ENCODE data around the gene UPF2.

UPF2 gene

DNA sequence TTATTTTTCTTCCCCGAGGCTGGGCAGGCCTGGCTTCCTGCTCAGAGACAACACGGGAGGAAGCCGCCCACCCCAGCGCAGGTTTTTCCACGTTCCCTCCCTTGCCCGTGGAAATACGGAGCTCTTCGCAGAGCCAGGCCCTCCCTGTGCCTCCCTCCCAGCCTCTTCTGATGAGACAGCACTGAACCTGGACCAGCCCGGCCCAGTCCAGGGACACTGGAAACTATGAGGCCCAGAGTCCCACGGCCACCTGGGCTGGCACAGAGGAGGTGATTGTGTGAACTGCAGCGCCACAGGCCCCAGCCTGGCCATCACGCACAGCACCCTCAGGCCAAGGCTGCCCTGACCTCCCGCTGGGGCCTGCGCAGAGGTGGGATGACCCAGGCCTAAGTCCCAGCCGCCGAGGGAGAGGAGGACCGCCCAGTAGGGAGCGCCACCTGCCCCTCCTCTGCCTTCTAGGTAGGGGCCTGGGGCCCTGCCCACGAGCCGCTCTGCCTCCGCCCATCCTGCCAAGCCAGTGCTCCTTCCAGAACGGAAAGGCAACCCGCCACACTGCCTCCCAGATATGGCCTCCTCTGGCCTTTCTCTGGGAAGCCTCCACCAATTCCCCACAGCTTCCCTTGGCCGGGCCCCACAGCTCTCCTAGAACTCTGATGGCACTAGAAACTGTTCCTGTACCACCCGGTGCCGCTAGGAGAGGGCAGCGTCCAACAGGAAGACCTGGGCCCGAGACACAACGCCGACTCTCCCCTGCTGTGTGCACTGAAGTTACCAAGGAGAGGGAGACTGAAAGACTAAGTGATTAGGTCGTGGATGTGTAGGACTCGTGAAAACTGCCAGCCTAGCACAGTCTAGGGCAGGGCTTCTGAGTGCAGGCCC lies 162.2 kb downstream of the UPF2 start:
- no peak for DNase-seq

DNA sequence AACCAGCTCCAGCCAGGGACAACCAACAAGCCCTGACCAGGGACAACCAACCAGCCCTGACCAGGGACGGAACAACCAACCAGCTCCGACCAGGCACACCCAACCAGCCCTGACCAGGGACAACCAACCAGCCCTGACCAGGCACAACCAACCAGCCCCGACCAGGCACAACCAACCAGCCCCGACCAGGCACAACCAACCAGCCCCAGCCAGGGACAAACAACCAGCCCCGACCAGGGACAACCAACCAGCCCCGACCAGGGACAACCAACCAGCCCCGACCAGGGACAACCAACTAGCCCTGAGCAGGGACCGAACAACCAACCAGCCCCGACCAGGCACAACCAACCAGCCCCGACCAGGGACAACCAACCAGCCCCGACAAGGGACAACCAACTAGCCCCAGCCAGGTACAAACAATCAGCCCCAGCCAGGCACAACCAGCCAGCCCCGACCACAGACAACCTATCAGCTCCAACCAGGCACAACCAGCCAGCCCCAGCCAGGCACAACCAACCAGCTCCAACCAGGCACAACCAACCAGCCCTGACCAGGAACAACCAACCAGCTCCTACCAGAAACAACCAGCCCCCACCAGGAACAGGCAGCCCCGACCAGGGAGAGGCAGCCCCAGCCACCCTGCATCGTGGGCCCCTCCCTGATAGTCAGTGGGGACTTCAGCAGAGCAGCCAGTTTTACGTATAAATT lies 163.1 kb downstream of the UPF2 start:
- no peak for DNase-seq

DNA sequence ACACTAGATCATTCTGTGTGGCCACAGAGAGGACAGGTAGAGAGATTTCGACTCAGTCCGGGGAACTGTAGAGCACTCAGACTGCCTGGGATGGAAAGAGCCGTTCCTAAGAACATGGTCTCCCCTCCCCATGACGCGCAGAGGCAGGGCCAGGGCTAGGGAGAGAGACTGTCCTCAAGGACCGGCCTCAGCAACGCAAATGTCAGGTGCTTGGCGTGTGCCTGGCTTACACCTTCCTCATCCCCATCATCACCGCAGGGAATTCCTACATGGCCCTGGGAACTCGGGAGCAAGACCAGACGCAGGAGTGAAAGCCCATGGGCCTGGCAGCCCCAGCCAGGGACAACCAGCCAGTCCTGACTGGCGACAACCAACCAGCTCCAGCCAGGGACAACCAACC lies 163.8 kb downstream of the UPF2 start:
- DNase-seq: no peak

DNA sequence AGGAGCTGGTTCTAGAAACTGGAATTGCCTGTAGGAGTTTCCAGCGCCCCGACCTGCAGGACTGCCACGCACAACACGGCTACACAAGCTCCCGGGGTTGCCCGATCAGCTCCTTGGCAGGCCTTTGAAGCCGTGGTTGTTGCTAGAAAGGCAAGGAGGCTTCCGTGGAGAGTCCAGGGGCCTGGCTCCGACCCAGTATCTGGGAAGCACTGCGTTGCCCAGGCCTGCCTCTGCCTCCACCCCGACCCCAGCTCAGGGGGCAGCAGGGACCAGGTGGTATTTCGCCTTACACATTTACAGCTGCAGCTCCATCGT lies 165.1 kb downstream of the UPF2 start:
- DNase-seq: no peak

DNA sequence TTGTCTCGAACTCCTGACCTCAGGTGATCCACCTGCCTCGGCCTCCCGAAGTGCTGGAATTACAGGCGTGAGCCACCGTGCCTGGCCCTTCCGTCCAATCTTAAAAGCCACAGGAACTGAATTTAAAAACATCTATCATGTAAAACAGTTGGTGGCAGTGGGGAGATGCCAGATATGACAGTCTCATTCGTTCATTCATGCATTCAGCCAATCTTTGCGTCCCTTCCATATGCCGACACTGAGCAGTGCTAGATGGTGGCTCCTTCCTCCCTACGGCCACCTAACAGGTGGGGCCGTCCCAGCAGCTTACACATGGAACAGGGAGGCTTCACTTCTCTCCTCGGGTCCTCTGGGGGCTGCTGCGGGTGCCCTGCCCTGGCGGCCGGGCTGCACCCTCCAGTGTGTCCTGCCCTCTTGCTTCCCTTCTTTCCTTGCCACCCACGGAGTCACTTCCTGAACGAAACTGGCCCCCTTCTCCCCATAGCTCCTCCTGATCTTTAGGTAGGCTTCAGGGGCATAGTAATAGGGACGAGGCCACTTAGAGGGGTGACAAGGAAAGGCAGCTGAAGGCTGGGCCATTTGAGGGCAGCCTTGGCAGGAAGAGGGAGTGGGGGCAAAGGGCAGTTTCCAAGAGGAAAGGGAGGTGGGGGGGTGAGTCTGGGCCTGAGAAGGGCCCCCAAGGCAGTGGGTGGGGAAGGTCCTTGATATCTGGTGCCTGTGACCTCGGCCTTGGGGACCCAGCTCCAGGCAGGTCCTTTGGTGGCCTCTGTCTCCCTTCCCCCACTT lies 165.6 kb downstream of the UPF2 start:
- no peak for DNase-seq

DNA sequence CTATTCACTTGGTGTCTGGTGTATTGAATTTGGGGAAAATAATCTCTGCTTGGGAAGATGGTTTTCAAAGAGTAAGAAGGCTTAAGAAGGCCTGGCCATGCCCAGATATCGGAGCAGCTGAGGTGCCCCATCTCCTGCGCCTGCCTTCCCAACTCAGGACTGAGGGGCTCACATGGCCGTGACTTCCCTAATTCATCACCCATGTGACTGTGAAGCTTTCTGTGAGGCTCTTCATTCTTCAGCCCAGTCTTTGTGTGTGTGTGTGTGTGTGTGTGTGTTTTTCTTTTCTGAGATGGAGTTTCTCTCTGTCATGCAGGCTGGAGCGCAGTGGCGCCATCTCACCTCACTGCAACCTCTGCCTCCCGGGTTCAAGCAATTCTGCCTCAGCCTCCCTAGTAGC lies 166.3 kb downstream of the UPF2 start:
- DNase-seq: no peak

DNA sequence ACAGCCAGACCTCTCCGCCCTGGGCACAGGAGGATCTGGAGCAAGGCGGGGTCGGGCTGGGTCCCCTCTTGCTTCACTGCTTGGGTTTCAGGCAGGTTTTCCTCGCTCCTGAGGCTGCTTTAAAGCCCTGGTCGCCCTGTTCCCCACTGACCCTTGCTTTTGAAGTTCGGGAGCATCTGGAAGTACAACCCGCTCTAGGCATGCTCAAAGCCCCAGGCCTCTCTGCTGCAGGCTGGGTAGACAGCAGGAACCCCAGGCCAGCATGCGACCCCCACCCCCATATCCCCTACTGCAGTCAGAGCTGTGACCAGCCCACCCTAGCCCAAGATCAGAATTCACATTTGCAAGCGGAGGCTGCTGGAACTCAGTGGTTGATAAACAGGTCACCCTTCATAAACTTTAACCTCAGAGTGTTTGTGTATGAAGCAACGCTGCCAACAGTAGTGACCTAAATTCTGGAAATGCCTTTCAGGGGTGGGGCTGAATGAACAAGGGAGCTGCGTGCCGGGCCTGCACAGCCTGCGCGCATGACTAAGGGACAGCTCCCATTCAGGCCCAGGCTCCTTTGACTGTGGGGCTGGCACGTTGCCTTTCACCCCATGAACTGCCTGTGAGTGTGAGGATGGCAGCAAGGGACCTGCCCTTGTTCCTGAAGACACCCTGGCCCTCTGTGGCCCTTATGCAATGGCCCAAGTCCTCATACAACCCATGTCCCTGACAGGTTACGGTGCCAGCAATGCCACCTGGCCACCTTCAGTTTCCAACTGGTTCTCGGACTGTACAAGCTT lies 166.9 kb downstream of the UPF2 start:
- DNase-seq: no peak

DNA sequence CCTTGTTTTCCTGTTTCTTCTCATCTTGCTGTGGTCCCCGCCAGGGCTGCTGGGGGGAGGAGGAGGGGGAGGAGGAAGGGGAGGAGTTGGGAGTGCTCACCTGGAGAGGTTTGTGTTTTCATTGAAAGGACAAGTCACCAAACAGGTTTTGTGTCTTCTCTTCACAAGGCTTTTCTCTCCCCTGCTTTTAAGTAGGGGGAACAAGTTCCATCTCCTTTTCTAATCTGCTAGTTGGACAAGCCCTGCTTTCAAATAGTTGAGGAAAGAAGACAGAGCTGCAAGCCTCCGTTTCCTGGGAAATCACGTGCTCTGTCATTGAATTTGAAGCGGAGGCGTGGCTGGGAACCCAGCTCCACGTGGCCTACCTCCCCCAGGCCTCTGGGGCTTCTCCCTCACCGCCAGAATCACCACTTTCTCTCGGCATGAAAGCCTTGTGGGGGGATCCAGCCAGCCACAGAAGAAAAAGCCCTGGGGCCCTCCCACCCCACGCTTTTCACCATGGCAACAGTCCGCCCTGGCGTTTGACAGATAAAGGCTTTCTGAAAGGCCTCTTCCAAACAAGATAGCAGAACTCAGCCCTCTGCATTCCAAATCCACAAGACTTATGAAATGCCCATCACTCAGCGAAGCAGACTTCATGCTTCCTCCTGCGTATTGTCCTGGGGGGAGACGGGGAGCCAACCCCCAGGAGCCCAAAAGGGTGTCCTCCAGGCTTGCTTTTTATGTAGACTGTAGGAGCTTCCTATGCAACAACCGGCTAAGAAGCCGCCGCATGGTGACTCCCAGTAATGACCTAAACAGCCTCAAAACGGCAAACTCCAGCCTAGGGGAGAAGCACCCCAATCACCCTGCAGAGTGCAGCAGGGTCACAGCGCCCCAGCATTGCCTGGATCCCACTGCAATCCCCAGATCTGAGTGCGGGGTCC lies 167.8 kb downstream of the UPF2 start:
- DNase-seq: peak; percentile 16

DNA sequence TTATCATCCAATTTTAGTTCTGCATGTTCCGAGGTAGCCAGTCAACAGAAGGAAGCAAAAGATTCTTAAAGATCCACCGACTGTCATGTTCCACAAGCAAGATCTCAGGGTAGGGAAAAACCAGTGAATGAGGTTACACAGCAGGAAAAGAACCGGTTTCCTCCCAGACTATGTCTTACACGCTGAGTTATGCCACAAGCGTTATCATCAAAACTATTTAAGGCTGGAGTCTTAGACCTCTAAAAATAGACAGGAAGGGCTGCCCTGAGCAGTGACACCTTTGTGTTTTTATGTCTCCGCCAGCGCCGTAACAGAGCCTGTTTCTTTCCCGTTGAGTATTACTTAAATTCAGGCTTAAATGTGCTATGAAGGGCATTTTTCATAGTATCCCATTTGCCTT lies 171.1 kb downstream of the UPF2 start:
- no peak for DNase-seq

DNA sequence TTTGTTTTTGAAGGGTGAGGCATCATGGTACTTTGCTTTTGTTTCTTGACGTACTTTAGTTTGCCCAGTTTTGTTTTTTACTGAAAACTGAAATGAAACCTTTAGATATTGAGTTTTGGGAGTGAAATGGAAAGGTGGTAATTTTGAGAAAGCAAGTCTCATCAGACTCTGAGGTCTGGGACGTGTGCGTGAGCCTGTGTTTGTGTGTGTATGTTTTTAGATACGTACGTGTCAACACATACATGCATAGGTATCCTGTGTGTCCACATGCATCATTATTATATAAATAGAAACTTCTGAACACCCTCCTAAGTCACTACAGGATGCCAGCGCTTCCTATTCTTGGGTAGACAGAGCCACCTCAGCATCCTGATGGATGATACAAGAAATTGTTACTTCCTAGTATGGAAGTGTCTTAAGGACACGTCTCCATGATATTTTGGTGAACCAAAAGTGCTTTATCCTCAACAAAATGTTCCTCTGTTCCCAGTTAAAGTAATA lies 171.7 kb downstream of the UPF2 start:
- no peak for DNase-seq

DNA sequence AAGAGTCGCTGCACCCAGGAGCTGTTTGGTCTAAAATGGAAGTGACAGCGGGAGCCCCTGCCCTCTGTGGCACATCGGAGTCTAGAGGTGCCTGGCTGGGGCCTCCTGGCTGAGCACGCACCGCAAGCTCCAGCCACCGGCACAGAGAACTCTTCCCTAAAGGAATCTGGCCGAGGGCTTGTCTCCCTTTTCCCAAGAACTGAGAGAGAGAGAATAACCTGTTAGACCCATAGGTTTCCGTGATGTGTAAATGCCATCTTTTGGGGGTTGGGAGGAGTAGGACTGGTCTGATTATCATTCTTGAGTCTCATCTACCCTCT lies 172.2 kb downstream of the UPF2 start:
- DNase-seq: no peak

Measured in suppressor macrophage treated with lipopolysaccharide for 4 hours (primary cell).